Transverse colon (tissue), 4 donors: ENCODE measurements around the gene NT5DC1. TPM values are rescaled to one million over a fixed set of nuclear protein-coding genes. Genes with fewer than 3 reads are reported as not detected.

ENCODE experiments used
- DNase-seq: peaks from one replicate; pipeline ENCODE4 v3.0.0-alpha.2; 2019
- H3K27ac ChIP-seq, 4 donors: fragments of 200-600 bp; sonication (generic); 2 replicates each; pipeline ENCODE4 v1.5.1; 2016 to 2018; ENCODE audit warnings: inconsistent platforms in 4 of 4
- H3K27me3 ChIP-seq: fragments of 200-600 bp; sonication (generic); 2 replicates; pipeline ENCODE4 v1.5.1; 2017; ENCODE audit warnings: inconsistent platforms
- H3K36me3 ChIP-seq, 4 donors: fragments of 200-600 bp; sonication (generic); 2 replicates each; pipeline ENCODE4 v1.5.1; 2017 to 2019; ENCODE audit warnings: inconsistent platforms in 4 of 4
- H3K4me1 ChIP-seq, 4 donors: fragments of 200-600 bp; sonication (generic); 2 replicates each; pipeline ENCODE4 v1.5.1; 2017 to 2020; ENCODE audit warnings: inconsistent platforms in 4 of 4
- H3K4me3 ChIP-seq, 4 donors: fragments of 200-600 bp; sonication (generic); 1 replicate in 1 of 4; 2 replicates in 3 of 4; pipeline versions ENCODE4 v1.5.1 to v1.6.1; 2017 to 2019; ENCODE audit warnings: inconsistent platforms in 4 of 4
- H3K9me3 ChIP-seq, 2 donors: fragments of 200-600 bp; sonication (generic); 2 replicates each; pipeline ENCODE4 v1.5.1; 2017 to 2019; ENCODE audit warnings: inconsistent platforms in 2 of 2
- EP300 ChIP-seq: sonication (generic); formaldehyde crosslinking; IDR thresholded peaks from one replicate; pipeline ENCODE4 v1.6.1; 2017; ENCODE audit warnings: antibody characterized with exemption, low read depth
- POLR2A ChIP-seq: fragments of 450-650 bp; IDR thresholded peaks from one replicate; pipeline ENCODE4 v1.6.1; 2016; ENCODE audit warnings: antibody characterized with exemption, mild to moderate bottlenecking, moderate library complexity
- POLR2AphosphoS5 ChIP-seq, 3 donors: sonication (generic); formaldehyde crosslinking; IDR thresholded peaks; one replicate each; pipeline ENCODE4 v1.6.1; 2016; ENCODE audit warnings: antibody characterized with exemption in 3 of 3
- WGBS, 2 donors: methylation state at CpG; one replicate each; pipeline ENCODE4 v1.1.5; 2018; ENCODE audit warnings: low coverage in 1 of 2; 5-methylcytosine and 5-hydroxymethylcytosine counted together
- in situ Hi-C, 4 donors: fragments of 200-750 bp; cut with MboI; loops; one replicate each; pipeline versions ENCODE4 v1.15.0 to v1.15.1; 2017; ENCODE audit warnings: low sequenced_read_pairs in 3 of 4, low pct_ligation_motif_present in 1 of 4, low pct_unique_long_range_greater_than_20kb in 1 of 4
- intact Hi-C: fragments of 100-400 bp; cut with DNase I; formaldehyde crosslinking; loops from one replicate; pipeline ENCODE4 v1.15.1; 2023; ENCODE audit warnings: low total_unique reads
- total RNA-seq, 4 donors: library from RNA; depleted of rRNA; stranded (reverse); fragments of >200 nt; gene quantifications; one replicate each; pipeline ENCODE4 v1.1.0, GENCODE V29; 2016
- TF ChIP-seq, protein P1 (sequence below), 5 experiments: fragments of 200-600 bp in 3 of 5; fragments of 450-650 bp in 2 of 5; sonication (generic) in 3 of 5; IDR thresholded peaks; 1 replicate in 2 of 5; 2 replicates in 3 of 5; pipeline ENCODE4 v1.5.1; 2016 to 2017; ENCODE audit warnings: antibody characterized with exemption in 5 of 5, inconsistent platforms in 3 of 5, mild to moderate bottlenecking in 2 of 5, moderate library complexity in 1 of 5

The NT5DC1 gene
- total RNA-seq, 4 donors from 2014 or later = 5.4 to 18.6 (median 12.4) TPM

DNA sequence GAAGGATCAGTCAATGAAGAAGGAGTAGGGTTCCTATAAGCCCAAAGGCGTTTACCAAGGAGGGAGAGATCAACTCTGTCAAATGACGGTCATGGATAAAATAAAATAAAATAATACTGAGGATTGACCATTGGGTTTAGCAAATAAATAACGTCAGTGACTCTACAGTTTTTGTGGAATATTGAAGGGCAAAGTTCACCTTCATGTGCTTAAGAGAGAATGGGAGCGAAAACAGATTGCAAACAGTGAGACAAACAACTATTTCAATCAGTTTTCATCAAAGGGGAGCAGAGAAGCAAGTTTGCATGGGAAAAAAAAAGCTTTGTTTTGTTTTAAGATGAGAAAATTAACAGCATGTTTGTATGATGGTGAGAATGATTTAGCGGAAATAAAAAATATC, 17.6 kb upstream of the NT5DC1 start:
- H3K4me1 ChIP-seq = no peaks in the 10 kb centered on the region
- no peaks in the 10 kb centered on the region for H3K9me3 ChIP-seq
- WGBS, 2 donors = 74 to 75% methylated on average over 3 to 5 of the region's 5 CpGs
- in situ Hi-C loops (no loop called here), intact Hi-C loops (no loop called here)
- no peaks in the 10 kb centered on the region for H3K36me3 ChIP-seq
- no peak overlapping the region for H3K4me3 ChIP-seq
- H3K27ac ChIP-seq = no peak overlapping the region
- no peaks in the 10 kb centered on the region for H3K27me3 ChIP-seq
- TF ChIP-seq EP300 = no peak
- no peak for DNase-seq

DNA sequence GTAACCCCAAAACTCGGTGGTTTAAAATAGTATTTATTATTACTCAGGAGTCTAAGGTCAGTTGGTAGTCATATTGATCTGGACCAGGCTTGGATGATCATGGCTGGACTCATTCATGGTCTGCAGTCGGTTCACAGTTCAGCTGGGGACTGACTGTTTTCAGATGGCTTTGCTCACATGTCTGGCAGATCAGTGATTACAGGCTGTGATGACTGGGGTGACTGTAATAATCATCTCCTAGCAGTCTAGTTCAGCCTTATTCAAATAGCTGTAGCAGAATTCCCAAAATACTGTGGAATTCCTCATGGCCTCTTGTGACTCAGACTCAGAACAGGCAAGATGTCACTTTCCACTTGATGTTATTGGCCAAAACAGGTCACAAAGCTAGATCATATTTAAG, 16.4 kb upstream of the NT5DC1 start:
- TF ChIP-seq EP300 (no peak), POLR2AphosphoS5 (IDR thresholded peaks at IDR 0.05) (no peak), POLR2A (no peak)
- TF ChIP-seq, protein P1, sequence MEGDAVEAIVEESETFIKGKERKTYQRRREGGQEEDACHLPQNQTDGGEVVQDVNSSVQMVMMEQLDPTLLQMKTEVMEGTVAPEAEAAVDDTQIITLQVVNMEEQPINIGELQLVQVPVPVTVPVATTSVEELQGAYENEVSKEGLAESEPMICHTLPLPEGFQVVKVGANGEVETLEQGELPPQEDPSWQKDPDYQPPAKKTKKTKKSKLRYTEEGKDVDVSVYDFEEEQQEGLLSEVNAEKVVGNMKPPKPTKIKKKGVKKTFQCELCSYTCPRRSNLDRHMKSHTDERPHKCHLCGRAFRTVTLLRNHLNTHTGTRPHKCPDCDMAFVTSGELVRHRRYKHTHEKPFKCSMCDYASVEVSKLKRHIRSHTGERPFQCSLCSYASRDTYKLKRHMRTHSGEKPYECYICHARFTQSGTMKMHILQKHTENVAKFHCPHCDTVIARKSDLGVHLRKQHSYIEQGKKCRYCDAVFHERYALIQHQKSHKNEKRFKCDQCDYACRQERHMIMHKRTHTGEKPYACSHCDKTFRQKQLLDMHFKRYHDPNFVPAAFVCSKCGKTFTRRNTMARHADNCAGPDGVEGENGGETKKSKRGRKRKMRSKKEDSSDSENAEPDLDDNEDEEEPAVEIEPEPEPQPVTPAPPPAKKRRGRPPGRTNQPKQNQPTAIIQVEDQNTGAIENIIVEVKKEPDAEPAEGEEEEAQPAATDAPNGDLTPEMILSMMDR (IDR thresholded peaks at IDR 0.05) = no peak
- Histone ChIP-seq H3K4me3 (no peak overlapping the region), H3K4me1 (no peaks in the 10 kb centered on the region), H3K9me3 (no peaks in the 10 kb centered on the region), H3K27me3 (no peaks in the 10 kb centered on the region), H3K36me3 (no peaks in the 10 kb centered on the region), H3K27ac (no peak overlapping the region)
- in situ Hi-C loops (no loop called here), intact Hi-C loops (no loop called here)
- no peak for DNase-seq
- 86% methylated on average over 2 of the region's 2 CpGs; no CpG with 5 or more reads in 1 of the 2 donors for WGBS, 2 donors

DNA sequence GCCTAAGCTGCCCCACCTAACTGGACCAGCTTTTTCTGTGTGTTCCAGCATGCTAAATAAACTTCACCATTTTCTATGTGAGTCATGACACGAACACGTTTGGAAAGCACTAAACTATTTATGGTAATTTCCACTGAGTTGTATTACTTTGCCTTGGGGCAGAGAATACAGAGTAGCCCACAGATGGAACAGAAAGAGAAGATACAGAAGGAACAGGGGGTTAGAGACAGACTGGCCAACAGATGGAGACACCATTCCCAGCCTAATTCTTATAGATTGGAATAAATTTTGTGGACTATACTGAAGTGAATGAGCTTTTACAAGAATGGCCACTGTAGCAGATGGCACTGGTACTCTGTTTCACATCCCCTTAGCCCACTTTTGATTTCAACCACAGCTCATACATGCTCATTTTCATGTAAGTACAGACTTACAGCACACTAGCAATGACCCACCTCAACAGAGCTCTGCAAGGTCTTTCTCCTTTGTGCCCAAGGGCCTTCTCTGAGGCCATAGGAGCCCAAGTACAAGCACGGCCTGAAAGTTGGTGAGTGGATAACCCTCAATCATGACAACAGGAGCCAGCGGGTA, 13.1 kb upstream of the NT5DC1 start:
- in situ Hi-C loops = no loop called here
- TF ChIP-seq, protein P1 (IDR thresholded peaks at IDR 0.05) = no peak
- no peak for TF ChIP-seq POLR2A
- no peak for TF ChIP-seq POLR2AphosphoS5 (IDR thresholded peaks at IDR 0.05)
- no peak for TF ChIP-seq EP300

DNA sequence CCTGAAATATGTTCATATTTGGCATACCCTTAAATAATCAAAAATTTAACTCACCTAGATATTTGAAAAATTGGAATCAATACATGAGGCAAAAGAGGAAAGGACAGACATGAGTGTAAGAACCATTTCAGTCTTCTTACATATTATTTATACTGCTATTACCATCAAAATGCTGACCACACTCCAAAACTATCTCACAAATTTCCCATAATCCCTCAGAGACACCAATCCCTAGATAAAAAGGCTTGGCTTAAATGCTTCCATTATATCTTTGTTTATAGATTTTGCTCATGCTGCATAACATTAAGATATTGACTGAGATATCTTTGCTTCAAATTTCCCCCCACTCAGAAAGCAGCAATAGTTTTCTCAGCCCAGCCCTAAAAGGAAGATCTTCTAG, 11.7 kb upstream of the NT5DC1 start:
- Histone ChIP-seq H3K27me3 (no peaks in the 10 kb centered on the region), H3K27ac (no peak overlapping the region), H3K9me3 (no peaks in the 10 kb centered on the region), H3K4me3 (no peak overlapping the region), H3K4me1 (no peaks in the 10 kb centered on the region), H3K36me3 (no peaks in the 10 kb centered on the region)
- TF ChIP-seq EP300 = no peak
- no peak for TF ChIP-seq POLR2AphosphoS5 (IDR thresholded peaks at IDR 0.05)
- TF ChIP-seq POLR2A = no peak
- TF ChIP-seq, protein P1 (IDR thresholded peaks at IDR 0.05) = no peak
- in situ Hi-C loops (no loop called here), intact Hi-C loops (no loop called here)
- no peak for DNase-seq

More for the DNA sequence above, 13.1 kb upstream of the NT5DC1 start:
- no peaks in the 10 kb centered on the region for H3K9me3 ChIP-seq
- no peaks in the 10 kb centered on the region for H3K36me3 ChIP-seq
- H3K4me3 ChIP-seq = no peak overlapping the region
- H3K27ac ChIP-seq = peak overlapping the region in 1 of 4 donors; percentile 36
- H3K27me3 ChIP-seq = no peaks in the 10 kb centered on the region
- no peaks in the 10 kb centered on the region for H3K4me1 ChIP-seq
- no peak for DNase-seq
- 44 to 54% methylated on average over 2 to 4 of the region's 4 CpGs for WGBS, 2 donors
- intact Hi-C loops = no loop called here

DNA sequence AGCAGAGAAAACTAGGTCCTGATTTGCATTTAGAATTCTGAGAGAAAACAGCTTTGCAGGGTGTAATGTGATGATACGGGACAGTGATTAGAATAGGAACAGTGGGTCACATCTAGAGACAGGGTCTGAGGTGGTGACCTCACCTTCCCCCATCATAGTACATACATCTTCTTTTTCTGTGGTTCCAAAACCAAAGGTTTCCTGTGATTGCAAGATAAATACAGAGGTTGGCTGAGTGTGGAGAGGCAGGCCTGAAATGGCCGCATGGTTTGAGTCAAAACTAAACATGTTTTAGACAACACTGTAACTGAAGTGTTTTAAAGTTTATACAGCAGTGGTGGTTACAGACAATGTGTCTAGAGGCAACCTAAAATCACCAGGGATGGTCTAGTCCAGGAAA, 10.4 kb upstream of the NT5DC1 start:
- in situ Hi-C loops (loop anchor here in 2 of 4 donors (10.0 kb wide), 2 partner anchors 75 to 85 kb away; no protein-coding TSS in a partner anchor), intact Hi-C loops (no loop called here)
- Histone ChIP-seq H3K27me3 (no peaks in the 10 kb centered on the region), H3K27ac (no peak overlapping the region), H3K9me3 (no peaks in the 10 kb centered on the region), H3K36me3 (no peaks in the 10 kb centered on the region), H3K4me1 (no peaks in the 10 kb centered on the region), H3K4me3 (no peak overlapping the region)
- DNase-seq = no peak
- 77% methylated on average over 2 of the region's 2 CpGs; no CpG with 5 or more reads in 1 of the 2 donors for WGBS, 2 donors
- TF ChIP-seq, protein P1 (IDR thresholded peaks at IDR 0.05) = no peak
- TF ChIP-seq POLR2AphosphoS5 (IDR thresholded peaks at IDR 0.05) = no peak
- no peak for TF ChIP-seq EP300
- no peak for TF ChIP-seq POLR2A
